ENCODE measurements around the gene TCEA2.
A peak's percentile ranks its signal among the peaks of the same experiment; 100 is the strongest.

Gene TCEA2

DNA sequence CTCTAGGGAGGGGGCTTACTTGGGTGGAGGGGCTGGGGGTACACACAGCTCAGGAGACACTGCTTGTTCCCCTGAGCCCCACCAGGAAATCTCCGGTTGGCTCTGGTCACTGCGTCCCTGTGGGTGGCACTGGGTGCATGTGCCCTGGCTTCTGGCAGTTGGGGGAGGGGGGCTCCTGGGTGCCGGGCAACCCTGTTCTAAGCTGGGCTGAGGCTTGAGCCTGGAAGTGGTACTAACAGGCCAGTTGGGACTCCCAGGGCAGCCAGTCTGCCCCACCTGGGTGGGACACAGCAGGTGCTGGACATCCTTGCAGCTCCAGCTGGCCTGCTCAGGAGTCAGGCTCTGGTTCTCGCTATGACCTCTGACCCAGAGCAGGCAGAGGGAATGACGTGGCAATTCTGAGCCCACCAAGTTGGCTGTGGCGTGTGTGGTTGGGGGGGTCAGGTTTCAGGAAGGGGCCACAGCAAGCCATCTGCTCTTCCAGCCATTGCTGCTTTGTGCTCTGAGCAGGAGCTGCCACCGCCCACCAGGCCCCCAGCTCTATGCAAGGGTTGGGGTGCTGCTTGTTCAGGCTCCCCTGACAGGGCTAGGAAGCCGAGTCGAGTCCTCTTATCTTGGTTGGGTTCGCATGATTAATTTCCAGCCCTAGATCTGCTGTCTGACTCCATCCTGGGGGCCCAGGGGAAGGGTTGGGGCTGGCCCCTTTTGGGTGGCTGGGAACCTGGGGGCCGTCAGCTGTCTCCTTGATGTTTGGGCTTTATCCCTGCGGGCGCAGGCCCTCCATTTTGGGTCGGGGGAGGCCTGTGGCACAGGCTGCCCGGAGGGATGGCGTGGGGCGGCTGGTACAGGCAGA, 26.4 kb upstream of the TCEA2 start:
- no peak for DNase-seq (ENCODE audit: low read depth in 2 of 2)
- H3K4me3 ChIP-seq (replicated peaks in 1 of 2; ENCODE audit: low read depth in 2 of 2, low read length in 2 of 2), result no peak overlapping the region
- no peak for TF ChIP-seq CTCF (IDR thresholded peaks at IDR 0.05; ENCODE audit: low read depth, low read length)

- no peak for DNase-seq (ENCODE audit: low read depth in 2 of 2)
- H3K4me3 ChIP-seq (replicated peaks in 1 of 2; ENCODE audit: low read depth in 2 of 2, low read length in 2 of 2), result no peak overlapping the region
- TF ChIP-seq CTCF (IDR thresholded peaks at IDR 0.05; ENCODE audit: low read depth, low read length), result no peak
Measured at GRCh38 chr20:64037199-64037497, 25.9 kb upstream of the TCEA2 start.

DNA sequence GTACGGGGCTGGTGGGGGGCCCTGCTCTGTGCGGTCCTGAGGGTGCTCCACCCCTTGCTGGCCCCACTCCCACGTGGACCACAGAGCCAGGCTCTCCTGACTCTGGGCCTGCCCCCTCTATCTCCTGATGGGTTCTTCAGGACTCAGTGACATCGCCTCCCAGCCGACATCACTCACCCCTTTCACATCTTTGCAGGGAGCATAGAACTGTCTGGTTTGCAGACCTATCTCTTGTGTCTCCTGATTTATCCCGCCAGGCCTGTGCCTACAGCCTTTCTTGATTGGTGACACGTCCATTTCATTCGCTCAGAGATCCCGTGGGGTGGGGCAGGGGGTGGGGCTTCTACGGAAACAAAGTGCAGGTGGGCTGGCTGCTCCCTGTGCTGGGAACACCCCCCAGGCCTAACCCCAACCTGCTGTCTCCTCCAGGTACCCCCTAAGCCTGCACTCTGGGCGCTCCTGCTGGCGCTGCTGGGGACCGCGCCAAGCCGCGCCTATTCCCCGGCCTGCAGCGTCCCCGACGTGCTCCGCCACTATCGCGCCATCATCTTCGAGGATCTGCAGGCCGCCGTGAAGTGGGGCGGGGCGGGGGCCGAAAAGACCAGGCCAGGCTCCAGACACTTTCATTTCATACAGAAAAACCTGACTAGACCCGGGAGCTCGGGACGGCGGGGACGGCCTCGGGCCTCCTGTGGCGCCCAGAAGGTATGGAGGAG, 25.3 kb upstream of the TCEA2 start:
- no peak for DNase-seq (ENCODE audit: low read depth in 2 of 2)
- H3K4me3 ChIP-seq (replicated peaks in 1 of 2; ENCODE audit: low read depth in 2 of 2, low read length in 2 of 2), result no peak overlapping the region
- TF ChIP-seq CTCF (IDR thresholded peaks at IDR 0.05; ENCODE audit: low read depth, low read length), result no peak

- DNase-seq (ENCODE audit: low read depth in 2 of 2), result no peak
- peak overlapping the region in 1 of 2 donors; percentile 5 for H3K4me3 ChIP-seq (replicated peaks in 1 of 2; ENCODE audit: low read depth in 2 of 2, low read length in 2 of 2)
- no peak for TF ChIP-seq CTCF (IDR thresholded peaks at IDR 0.05; ENCODE audit: low read depth, low read length)
Measured at GRCh38 chr20:64038224-64038564, 24.8 kb upstream of the TCEA2 start.

DNA sequence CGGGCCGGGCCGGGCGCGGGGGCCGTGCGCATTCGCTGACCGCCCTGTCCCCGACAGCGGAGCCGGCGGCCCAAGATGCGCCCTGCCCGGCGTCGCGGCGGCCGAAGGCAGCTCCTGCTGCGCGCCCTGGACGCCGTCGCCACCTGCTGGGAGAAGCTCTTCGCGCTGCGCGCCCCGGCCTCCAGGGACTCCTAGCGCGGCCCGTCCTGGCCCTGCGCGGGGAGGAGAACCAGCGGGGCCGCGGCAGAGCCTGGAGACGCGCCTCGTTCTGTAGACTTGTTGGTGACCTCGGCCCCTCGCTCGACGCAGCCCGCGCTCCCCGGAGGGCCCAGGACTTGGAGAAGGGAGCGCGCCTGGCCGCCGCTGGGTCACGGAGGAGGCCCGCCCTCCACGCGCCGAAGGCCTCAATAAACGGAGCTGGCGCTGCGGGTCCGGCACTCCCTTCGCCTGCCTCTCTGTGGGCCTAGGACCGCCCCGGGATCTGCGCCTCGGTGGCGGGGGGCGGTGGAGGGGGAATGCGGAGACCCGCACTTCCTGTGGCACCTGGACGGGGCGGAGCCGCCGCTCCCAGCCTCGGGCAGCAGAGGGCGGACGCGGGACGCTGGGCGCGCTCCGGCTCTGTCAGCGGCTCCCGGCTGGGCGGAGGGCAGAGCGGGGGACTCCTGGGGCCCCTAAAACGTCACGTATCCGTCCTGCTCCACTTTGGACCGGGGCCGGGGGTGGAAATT, 24.3 kb upstream of the TCEA2 start:
- peak overlapping the region; percentile 19 to 38 for H3K4me3 ChIP-seq (replicated peaks in 1 of 2; ENCODE audit: low read depth in 2 of 2, low read length in 2 of 2)
- DNase-seq (ENCODE audit: low read depth in 2 of 2), result peak; percentile 65 to 76
- peak; percentile 51 for TF ChIP-seq CTCF (IDR thresholded peaks at IDR 0.05; ENCODE audit: low read depth, low read length)

DNA sequence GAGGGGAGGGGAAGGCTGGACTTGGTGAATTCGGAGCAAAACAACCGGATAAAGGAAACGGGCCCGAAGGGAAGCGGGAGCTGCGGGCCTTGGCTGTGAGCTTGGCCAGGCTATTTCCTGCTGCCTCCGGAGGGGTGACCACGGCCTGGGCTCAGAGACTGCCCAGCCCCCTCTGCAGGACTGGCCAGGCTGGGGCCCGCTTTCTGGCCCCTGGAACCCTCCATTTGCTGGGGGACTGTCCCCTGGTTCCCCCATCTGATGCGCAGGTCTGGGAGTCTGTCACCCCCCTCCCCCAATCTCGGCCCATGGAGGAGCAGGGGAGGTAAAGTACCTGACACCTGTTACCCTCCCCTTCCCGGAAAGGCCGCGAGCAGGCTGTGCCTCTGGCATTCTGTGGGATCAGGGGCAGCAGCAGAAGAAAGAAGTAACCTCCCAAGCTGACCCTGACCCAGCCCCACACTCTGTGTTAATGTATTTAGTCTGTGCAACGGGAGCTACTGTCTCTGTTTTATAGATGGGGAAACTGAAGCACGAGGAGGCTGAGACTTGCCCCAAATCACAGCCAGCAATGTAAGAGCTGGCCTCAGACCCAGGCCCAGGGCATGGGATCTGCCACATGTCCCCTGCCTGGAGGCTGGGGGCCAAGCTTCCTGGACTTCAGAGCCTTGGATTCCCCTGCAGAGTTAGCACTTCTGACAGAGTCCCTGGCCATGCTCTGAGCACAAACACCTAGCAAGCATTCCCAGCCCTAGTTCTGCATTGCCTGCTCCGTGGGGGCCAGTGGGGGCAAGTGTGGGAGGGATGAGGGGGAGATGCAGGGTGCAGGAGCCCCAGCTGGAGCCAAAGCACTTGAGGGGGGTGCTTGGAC, 23.5 kb upstream of the TCEA2 start:
- H3K4me3 ChIP-seq (replicated peaks in 1 of 2; ENCODE audit: low read depth in 2 of 2, low read length in 2 of 2), result peak overlapping the region; percentile 11 to 21
- TF ChIP-seq CTCF (IDR thresholded peaks at IDR 0.05; ENCODE audit: low read depth, low read length), result no peak
- no peak for DNase-seq (ENCODE audit: low read depth in 2 of 2)

Data from cardiac fibroblast (primary cell).